Upper lobe of left lung (tissue), 4 donors: ENCODE data around the gene TRIM67.

Source experiments
- POLR2A ChIP-seq, 4 donors: fragments of 450-650 bp; IDR thresholded peaks; one replicate each; pipeline ENCODE4 v1.5.1; 2016 to 2017; ENCODE audit warnings: antibody characterized with exemption in 4 of 4, mild to moderate bottlenecking in 2 of 4
- POLR2AphosphoS5 ChIP-seq, 2 donors: sonication (generic); formaldehyde crosslinking; IDR thresholded peaks; one replicate each; pipeline ENCODE4 v1.5.1; 2017; ENCODE audit warnings: antibody characterized with exemption in 2 of 2
- TF ChIP-seq, protein P1 (sequence below), 6 experiments: fragments of 450-650 bp in 4 of 6; fragments of 200-600 bp in 2 of 6; sonication (generic) in 2 of 6; IDR thresholded peaks; one replicate each; pipeline ENCODE4 v1.5.1; 2016 to 2019; ENCODE audit warnings: antibody characterized with exemption in 6 of 6

DNA sequence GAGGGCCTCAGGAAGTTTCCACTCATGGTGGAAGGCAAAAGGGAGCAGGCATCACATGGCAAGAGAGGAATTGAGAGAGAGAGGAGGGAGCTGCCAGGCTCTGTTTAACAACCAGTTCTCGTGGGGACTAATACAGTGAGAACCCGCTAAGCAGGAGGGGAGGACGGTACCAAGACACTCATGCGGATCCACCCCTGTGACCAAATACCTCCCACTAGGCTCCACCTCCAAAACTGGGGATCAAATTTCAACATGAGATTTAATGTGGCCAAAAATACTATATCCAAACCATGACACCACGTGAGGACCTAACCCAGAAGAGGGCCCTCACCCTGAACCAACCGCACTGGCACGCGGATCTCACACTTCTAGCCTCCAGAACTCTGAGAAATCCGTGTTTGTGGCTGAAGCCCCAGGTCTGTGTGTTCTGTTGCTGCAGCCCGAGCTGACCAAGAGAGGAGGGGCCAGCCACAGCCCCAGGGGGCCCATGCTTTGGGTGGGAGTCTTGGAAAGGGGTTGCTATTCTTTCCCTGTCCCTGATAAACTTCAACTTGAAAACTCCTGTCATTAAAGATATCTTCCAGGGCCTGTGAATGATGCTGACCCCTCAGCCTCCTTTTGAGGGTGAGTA lies 32.0 kb downstream of the TRIM67 start:
- TF ChIP-seq, protein P1, sequence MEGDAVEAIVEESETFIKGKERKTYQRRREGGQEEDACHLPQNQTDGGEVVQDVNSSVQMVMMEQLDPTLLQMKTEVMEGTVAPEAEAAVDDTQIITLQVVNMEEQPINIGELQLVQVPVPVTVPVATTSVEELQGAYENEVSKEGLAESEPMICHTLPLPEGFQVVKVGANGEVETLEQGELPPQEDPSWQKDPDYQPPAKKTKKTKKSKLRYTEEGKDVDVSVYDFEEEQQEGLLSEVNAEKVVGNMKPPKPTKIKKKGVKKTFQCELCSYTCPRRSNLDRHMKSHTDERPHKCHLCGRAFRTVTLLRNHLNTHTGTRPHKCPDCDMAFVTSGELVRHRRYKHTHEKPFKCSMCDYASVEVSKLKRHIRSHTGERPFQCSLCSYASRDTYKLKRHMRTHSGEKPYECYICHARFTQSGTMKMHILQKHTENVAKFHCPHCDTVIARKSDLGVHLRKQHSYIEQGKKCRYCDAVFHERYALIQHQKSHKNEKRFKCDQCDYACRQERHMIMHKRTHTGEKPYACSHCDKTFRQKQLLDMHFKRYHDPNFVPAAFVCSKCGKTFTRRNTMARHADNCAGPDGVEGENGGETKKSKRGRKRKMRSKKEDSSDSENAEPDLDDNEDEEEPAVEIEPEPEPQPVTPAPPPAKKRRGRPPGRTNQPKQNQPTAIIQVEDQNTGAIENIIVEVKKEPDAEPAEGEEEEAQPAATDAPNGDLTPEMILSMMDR (IDR thresholded peaks at IDR 0.05) = no peak
- TF ChIP-seq POLR2AphosphoS5 (IDR thresholded peaks at IDR 0.05) = no peak
- no peak for TF ChIP-seq POLR2A (IDR thresholded peaks at IDR 0.05)
